Measurements from ENCODE around the gene ABCB1. TPM values are rescaled to one million over a fixed set of nuclear protein-coding genes. Genes with fewer than 3 reads are reported as not detected.

The ABCB1 gene
- total RNA-seq, 1 experiment from 2014 or later, result not detected

DNA sequence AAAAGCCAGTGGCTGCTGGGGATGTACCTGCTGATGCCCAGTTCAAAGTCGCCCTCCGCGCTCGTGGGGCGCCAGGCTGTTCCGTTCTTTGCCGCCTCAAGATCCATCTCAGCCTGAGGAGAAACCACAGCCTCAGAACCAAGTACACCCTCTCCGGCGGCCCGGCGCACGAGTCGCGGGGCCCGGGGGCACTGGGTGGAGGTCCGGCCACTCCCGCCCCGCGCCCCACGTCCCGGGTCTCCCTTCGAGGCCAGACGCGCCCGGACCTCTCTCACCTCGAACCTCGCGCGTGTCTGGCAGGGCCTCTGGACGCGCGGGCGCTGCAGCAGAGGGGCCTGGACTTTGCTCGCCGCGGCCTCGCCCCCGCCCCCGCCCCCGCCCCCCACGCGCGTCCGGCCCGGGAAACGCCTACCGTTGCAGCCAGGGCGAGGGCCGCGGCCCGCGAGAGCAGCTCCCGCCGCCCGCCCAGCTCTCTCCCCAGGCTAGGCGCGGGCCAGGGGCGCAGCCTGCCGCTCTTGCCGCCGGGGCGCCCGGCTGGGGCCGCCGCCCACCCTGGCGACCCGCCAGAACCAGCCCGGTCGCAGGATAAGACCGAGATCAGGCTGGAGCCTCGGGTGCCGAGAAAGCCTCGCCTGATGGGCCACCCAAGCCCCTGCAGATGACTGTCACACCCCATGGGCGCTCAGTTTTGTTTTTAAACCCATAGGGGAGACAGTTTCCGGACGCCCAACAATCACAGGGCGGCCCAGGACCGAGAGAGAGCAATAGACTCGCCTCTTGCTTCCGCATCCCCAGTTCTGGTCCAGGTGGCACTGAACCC lies 125.1 kb downstream of the ABCB1 start, which contains the start of gene ABCB4:
Gene ABCB4 (minus strand): TSS at position 322 of the 820 bp plus-strand sequence. CDS start 215 bp downstream, at position 107.
- H3K27ac ChIP-seq (ENCODE audit: low read length), result no peak within 1 kb of the TSS
- no peak for ATAC-seq
- no peaks in the 10 kb centered on the region for H4K20me1 ChIP-seq (ENCODE audit: low read length)
- no peak within 1 kb of the TSS for H3K4me3 ChIP-seq (ENCODE audit: low read length)
- no peak within 1 kb of the TSS for H3K9ac ChIP-seq (ENCODE audit: low read length)
- peak within 1 kb of the TSS; percentile 38 for H3K4me2 ChIP-seq (ENCODE audit: low read length)
- H2AFZ ChIP-seq (ENCODE audit: low read length), result no peak within 1 kb of the TSS
- no peaks in the 10 kb centered on the region for H3K79me2 ChIP-seq (ENCODE audit: low read length)
- ChIA-PET CTCF (no interaction called here), POLR2A (ENCODE audit: unreplicated experiment) (no interaction called here)
- BruUV-seq (replicated peaks), result no TSS peak
- peaks cover 19% of the 10 kb centered on the region for H3K27me3 ChIP-seq (ENCODE audit: low read length)
- TF ChIP-seq EZH2phosphoT487 (IDR thresholded peaks at IDR 0.05; ENCODE audit: borderline replicate concordance, low read length), result no peak
- TF ChIP-seq EZH2 (IDR thresholded peaks at IDR 0.05; ENCODE audit: low read length, unreplicated experiment), result no peak
- TF ChIP-seq, protein P1, sequence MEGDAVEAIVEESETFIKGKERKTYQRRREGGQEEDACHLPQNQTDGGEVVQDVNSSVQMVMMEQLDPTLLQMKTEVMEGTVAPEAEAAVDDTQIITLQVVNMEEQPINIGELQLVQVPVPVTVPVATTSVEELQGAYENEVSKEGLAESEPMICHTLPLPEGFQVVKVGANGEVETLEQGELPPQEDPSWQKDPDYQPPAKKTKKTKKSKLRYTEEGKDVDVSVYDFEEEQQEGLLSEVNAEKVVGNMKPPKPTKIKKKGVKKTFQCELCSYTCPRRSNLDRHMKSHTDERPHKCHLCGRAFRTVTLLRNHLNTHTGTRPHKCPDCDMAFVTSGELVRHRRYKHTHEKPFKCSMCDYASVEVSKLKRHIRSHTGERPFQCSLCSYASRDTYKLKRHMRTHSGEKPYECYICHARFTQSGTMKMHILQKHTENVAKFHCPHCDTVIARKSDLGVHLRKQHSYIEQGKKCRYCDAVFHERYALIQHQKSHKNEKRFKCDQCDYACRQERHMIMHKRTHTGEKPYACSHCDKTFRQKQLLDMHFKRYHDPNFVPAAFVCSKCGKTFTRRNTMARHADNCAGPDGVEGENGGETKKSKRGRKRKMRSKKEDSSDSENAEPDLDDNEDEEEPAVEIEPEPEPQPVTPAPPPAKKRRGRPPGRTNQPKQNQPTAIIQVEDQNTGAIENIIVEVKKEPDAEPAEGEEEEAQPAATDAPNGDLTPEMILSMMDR (conservative IDR thresholded peaks at IDR 0.05; ENCODE audit: low read depth, low read length), result no peak
- no peaks in the 10 kb centered on the region for H3K9me3 ChIP-seq (ENCODE audit: low read length)
- H3K4me1 ChIP-seq (ENCODE audit: insufficient read depth, low read length), result peaks cover 12% of the 10 kb centered on the region
- no peak for DNase-seq
- no peaks in the 10 kb centered on the region for H3K9me2 ChIP-seq (replicated peaks; ENCODE audit: low read length)
- no peaks in the 10 kb centered on the region for H3K36me3 ChIP-seq (ENCODE audit: low read depth, low read length)
- intact Hi-C loops (cut with micrococcal nuclease), result no loop called here
- no peaks in the 10 kb centered on the region for H3F3A ChIP-seq (ENCODE audit: low read length, unreplicated experiment)

DNA sequence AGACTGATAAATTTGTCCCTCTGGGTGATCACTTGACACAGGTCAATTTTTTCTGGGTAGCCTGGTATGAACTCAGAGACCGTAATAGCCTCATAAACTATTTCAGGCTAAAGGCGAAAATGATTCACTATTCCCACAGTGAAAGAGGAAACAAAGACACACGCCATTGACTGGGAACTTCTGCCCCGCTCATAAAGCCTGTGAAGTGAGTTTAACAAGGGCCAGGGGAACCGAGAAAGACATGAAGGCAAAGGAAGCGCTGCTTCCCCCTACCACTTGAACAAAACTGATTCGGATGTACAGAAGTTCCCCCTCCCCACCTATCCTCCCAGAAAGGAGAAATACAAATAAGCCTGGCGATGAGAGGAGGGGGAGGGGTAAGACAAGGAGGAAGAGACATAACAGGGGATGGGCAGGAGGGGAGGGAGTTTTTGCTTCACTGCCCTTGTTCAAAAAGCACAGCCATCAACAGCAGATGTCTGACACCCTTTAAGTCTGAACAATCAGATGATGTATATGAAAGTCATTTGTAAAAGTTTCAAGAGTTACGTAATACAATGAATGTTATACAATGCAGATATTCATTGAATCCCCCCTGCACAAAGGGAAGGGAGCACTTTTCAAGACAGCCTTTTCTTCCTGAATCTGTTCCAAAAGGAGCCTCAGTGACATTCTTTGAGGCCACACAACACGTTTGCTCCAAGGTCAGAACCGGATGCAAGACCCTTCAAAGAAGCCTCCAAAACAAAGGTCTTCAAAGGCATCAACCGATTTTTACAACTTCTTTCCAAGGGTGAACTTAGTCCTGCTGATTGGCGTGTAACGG lies 125.9 kb downstream of the ABCB1 start:
- H4K20me1 ChIP-seq (ENCODE audit: low read length), result no peaks in the 10 kb centered on the region
- ChIA-PET POLR2A (ENCODE audit: unreplicated experiment) (interaction anchor here (0.6 kb wide), 1 partner anchor 11 kb away, joined by 3 read pairs; no protein-coding TSS in a partner anchor), CTCF (no interaction called here)
- DNase-seq, result peak; percentile 55
- peaks cover 19% of the 10 kb centered on the region for H3K27me3 ChIP-seq (ENCODE audit: low read length)
- H3K27ac ChIP-seq (ENCODE audit: low read length), result no peak overlapping the region
- no peaks in the 10 kb centered on the region for H3K9me2 ChIP-seq (replicated peaks; ENCODE audit: low read length)
- peak overlapping the region; percentile 38 for H3K4me2 ChIP-seq (ENCODE audit: low read length)
- H3K36me3 ChIP-seq (ENCODE audit: low read depth, low read length), result no peaks in the 10 kb centered on the region
- BruUV-seq (replicated peaks), result no TSS peak
- H3K9me3 ChIP-seq (ENCODE audit: low read length), result no peaks in the 10 kb centered on the region
- H2AFZ ChIP-seq (ENCODE audit: low read length), result no peak overlapping the region
- no peaks in the 10 kb centered on the region for H3F3A ChIP-seq (ENCODE audit: low read length, unreplicated experiment)
- intact Hi-C loops (cut with micrococcal nuclease), result no loop called here
- no peaks in the 10 kb centered on the region for H3K79me2 ChIP-seq (ENCODE audit: low read length)
- peak; percentile 76 for ATAC-seq
- TF ChIP-seq EZH2phosphoT487 (IDR thresholded peaks at IDR 0.05; ENCODE audit: borderline replicate concordance, low read length) (no peak), EZH2 (IDR thresholded peaks at IDR 0.05; ENCODE audit: low read length, unreplicated experiment) (no peak)
- TF ChIP-seq, protein P1 (conservative IDR thresholded peaks at IDR 0.05; ENCODE audit: low read depth, low read length), result no peak
- no peak overlapping the region for H3K9ac ChIP-seq (ENCODE audit: low read length)
- H3K4me3 ChIP-seq (ENCODE audit: low read length), result no peak overlapping the region
- peaks cover 12% of the 10 kb centered on the region for H3K4me1 ChIP-seq (ENCODE audit: insufficient read depth, low read length)

All from PC-3 (cell line).